GM12865 (cell line): ENCODE results near the gene CNTF.

Experiments used
- DNase-seq: peaks from one replicate; pipeline ENCODE4 v3.0.0; 2010; ENCODE audit warnings: low read depth
- H3K4me3 ChIP-seq: 2 replicates; pipeline ENCODE4 v1.5.1; 2011; ENCODE audit warnings: mild to moderate bottlenecking, low read depth, low read length, control low read depth
- CTCF ChIP-seq: IDR thresholded peaks from 2 replicates; pipeline ENCODE4 v1.5.1; 2011; ENCODE audit warnings: low read length, control low read depth, low read depth, inconsistent platforms; ENCODE audit not compliant: insufficient read depth; ENCODE audit errors: missing control alignments

Gene CNTF

DNA sequence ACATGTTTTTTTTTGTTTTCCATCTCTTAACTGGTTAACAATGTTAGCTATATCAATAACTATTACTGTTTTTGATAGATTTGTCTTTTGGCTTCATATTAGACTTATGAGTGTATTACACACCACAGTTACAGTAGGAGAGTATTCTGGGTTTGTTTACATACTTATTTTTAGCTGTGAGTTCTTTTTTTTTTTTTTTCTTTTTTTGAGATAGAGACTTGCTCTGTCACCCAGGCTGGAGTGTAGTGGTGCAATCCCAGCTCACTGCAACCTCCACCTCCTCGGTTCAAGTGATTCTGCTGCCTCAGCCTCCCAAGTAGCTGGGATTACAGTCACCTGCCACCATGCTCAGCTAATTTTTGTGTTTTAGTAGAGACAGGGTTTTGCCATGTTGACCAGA is 28.0 kb downstream of the CNTF start:
- no peak overlapping the region for H3K4me3 ChIP-seq
- no peak for DNase-seq
- TF ChIP-seq CTCF: no peak

DNA sequence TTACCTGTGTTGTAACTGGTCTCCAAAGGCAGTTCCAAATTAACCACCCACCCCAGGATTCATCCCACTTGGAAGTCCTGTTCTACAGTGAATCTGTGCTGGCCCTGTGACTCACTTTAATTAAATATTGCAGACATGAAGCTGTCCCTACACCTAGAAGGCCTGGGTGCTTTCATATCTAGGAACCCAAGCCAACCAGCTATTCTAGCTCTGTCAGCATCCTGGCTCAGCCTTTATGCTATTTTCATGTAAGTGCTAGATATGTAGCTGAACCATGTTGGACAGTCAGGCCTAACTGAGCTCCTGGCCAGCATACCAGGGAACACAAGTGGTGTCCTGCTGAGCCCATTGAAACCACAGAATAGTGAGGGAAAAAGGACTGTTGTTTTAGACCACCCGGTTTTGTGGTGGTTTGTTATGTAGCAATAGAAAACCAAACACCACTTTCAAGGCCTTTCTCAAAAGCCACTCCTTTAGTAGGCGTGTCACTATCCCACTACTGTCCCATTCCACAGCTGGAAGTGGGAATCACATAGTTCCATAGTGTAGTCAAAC is 30.3 kb downstream of the CNTF start:
- no peak for TF ChIP-seq CTCF
- DNase-seq: no peak

GRCh38 chr11:58654079-58654907 is 31.8 kb downstream of the CNTF start:
- peak; percentile 95 for TF ChIP-seq CTCF
- peak; percentile 86 for DNase-seq
- H3K4me3 ChIP-seq: no peak overlapping the region

More for the DNA sequence above, 30.3 kb downstream of the CNTF start:
- no peak overlapping the region for H3K4me3 ChIP-seq

DNA sequence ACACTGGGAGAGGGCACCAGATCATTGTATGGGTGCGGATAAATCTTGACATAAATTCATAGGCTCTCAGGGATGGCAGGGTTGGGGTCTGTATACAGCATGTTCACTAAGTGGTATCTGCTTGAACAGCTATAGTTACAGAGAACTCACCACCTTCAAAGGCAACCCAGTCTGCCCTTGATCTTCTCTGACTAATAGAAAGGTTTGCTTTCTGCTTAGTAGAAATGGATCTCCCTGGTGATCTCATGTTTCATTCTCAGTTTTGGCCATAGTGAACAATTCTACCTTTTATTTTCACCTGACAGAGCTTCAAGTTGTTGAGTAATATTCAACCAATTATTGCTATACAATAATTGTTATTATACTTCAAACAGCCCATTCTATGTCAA is 32.4 kb downstream of the CNTF start:
- TF ChIP-seq CTCF: no peak
- peak; percentile 33 for DNase-seq
- H3K4me3 ChIP-seq: no peak overlapping the region

GRCh38 chr11:58656348-58656747 is 33.9 kb downstream of the CNTF start:
- no peak overlapping the region for H3K4me3 ChIP-seq
- no peak for DNase-seq
- TF ChIP-seq CTCF: no peak

DNA sequence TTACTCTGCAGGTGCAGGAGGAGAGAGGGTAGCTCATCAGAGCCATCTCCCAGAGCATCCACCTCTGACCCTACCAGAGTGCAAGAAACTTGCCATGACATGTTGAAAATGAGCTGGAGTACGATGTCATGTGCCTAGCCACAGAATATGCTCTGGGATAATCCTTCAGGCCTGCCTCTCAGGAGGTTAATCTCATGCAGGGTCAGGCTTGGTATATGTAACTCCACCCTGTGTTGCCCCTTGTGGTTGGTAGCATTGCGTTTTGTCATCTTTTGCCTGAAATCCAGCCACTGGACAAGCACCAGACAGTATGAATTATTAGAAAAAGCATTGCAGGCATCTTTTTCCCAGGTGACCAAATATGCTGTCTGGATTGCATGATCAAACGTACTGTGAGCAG is 36.2 kb downstream of the CNTF start:
- no peak for DNase-seq
- H3K4me3 ChIP-seq: no peak overlapping the region
- TF ChIP-seq CTCF: no peak

DNA sequence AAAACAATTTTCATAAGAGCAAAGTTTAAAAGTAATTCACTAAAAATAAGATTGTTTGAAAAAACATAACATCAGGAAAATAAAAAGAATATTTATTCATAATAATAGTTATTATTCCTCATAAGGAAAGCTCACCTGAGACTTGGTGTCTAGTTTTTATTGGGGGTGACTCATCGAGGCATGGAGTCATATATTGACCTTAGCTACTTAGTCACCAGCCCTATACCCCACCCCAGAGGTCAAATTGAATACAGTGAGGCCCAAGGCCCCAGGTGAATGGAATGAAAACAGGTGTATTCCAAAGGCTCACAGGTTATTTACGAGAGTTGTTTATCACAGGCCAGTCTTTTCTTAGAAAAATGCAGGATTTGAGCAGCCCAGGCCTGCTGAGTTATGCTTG is 36.9 kb downstream of the CNTF start:
- H3K4me3 ChIP-seq: no peak overlapping the region
- DNase-seq: no peak
- no peak for TF ChIP-seq CTCF
